HG03432 (cell line): ENCODE results near the gene PRSS58.

Experiments used
- ATAC-seq: cut with Tn5 transposase; IDR thresholded peaks from one replicate; pipeline ENCODE4 v1.9.1; 2021; ENCODE audit warnings: mild to moderate bottlenecking, moderate library complexity; ENCODE audit not compliant: unreplicated experiment

The PRSS58 gene

DNA sequence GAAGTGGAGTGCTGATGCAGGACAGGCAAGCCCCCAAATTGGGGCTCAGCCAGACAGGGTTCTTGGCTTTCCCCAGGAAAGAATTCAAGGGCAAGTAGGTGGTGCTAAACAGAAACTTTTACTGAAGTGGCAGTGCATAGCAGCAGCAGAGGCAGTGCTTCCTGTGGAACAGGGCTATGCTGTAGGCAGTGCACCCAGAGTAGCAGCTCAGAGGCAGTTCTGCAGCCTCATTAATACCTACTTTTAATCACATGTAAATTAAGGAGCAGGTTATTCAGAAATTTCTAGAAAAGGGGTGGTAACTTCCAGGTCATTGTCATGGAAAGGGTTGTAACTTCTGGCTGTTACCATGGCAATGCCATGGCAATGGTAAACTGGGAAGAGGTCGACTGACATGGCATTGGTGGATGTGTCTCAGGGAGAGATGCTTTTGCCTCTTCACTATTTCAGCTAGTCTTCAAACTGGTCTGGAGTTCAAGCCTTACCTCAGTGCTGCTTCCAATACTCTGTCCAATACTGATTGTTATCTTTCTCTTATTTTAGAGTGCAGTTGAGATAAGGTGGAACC is 29.2 kb downstream of the PRSS58 start:
- no peak for ATAC-seq
